OCI-LY7 (cell line): ENCODE measurements around the gene ATP2C2. TPM values are rescaled to one million over a fixed set of nuclear protein-coding genes. Genes with fewer than 3 reads are reported as not detected.

Experiments
- BruUV-seq: library from RNA; stranded (reverse); fragments of 400-500 nt; replicated peaks from 2 replicates; lab custom pipeline; 2021; lab: Mats Ljungman, UMichigan
- CTCF ChIA-PET: fragments of 300-600 bp; sonication (Branson Sonifier 250); formaldehyde crosslinking; loops from one replicate; lab custom pipeline; 2022; ENCODE audit warnings: antibody characterized with exemption; ENCODE audit not compliant: unreplicated experiment; lab: Charles Lee
- POLR2A ChIA-PET: fragments of 300-600 bp; sonication (Branson Sonifier 250); formaldehyde crosslinking; loops from one replicate; lab custom pipeline; 2022; ENCODE audit warnings: antibody characterized with exemption; lab: Charles Lee
- DNase-seq: peaks from one replicate; pipeline ENCODE4 v3.0.0-alpha.2; 2015; ENCODE audit warnings: low spot score
- H2AFZ ChIP-seq: fragments of 200-600 bp; sonication (generic), shearing (Covaris generic); 2 replicates; pipeline ENCODE4 v1.6.1; 2014; ENCODE audit warnings: mild to moderate bottlenecking, antibody characterized with exemption, low read length, moderate library complexity
- H3K27ac ChIP-seq: fragments of 200-600 bp; sonication (generic); 2 replicates; pipeline ENCODE4 v1.5.1; 2014; ENCODE audit warnings: mixed run types, low read depth, mild to moderate bottlenecking, moderate library complexity, low read length, inconsistent platforms; ENCODE audit not compliant: poor library complexity, severe bottlenecking
- H3K36me3 ChIP-seq: fragments of 200-600 bp; sonication (generic); 2 replicates; pipeline ENCODE4 v1.6.1; 2014; ENCODE audit warnings: mild to moderate bottlenecking, antibody characterized with exemption, low read length, moderate library complexity, mixed read lengths; ENCODE audit not compliant: insufficient read depth
- H3K4me1 ChIP-seq: fragments of 200-600 bp; sonication (generic); 2 replicates; pipeline ENCODE4 v1.5.1; 2014; ENCODE audit warnings: mild to moderate bottlenecking, low read length; ENCODE audit not compliant: insufficient read depth, poor library complexity, severe bottlenecking
- H3K4me2 ChIP-seq: fragments of 200-600 bp; sonication (generic); 2 replicates; pipeline ENCODE4 v1.6.1; 2014; ENCODE audit warnings: mild to moderate bottlenecking, low read length
- H3K4me3 ChIP-seq: fragments of 200-600 bp; sonication (generic); 2 replicates; pipeline ENCODE4 v1.5.1; 2014; ENCODE audit warnings: mild to moderate bottlenecking, low read depth, low read length; ENCODE audit not compliant: poor library complexity, severe bottlenecking
- H3K79me2 ChIP-seq: fragments of 200-600 bp; sonication (generic); 2 replicates; pipeline ENCODE4 v1.6.1; 2016; ENCODE audit warnings: low read depth, mild to moderate bottlenecking, low read length, moderate library complexity, mixed read lengths; ENCODE audit not compliant: insufficient read depth
- H3K9me2 ChIP-seq: fragments of 200-600 bp; sonication (generic); 2 replicates; pipeline ENCODE4 v1.6.1; 2016; ENCODE audit warnings: mild to moderate bottlenecking, low read length, mixed read lengths; ENCODE audit not compliant: insufficient read depth
- H3K9me3 ChIP-seq: fragments of 200-600 bp; sonication (generic); 2 replicates; pipeline ENCODE4 v1.6.1; 2014; ENCODE audit warnings: mild to moderate bottlenecking, mixed run types, low read length, mixed read lengths
- H4K20me1 ChIP-seq: fragments of 200-600 bp; sonication (generic); 2 replicates; pipeline ENCODE4 v1.6.1; 2014; ENCODE audit warnings: mild to moderate bottlenecking, antibody characterized with exemption, low read length, moderate library complexity, mixed read lengths; ENCODE audit not compliant: insufficient read depth
- CTCF ChIP-seq: fragments of 200-600 bp; sonication (generic); conservative IDR thresholded peaks from 2 replicates; pipeline ENCODE4 v1.5.1; 2014; ENCODE audit warnings: mild to moderate bottlenecking, antibody characterized with exemption, low read length, moderate library complexity, mixed read lengths
- EZH2phosphoT487 ChIP-seq: fragments of 200-600 bp; sonication (generic); IDR thresholded peaks from 2 replicates; pipeline ENCODE4 v1.6.1; 2018; ENCODE audit warnings: low read depth, borderline replicate concordance, mild to moderate bottlenecking, mixed run types, antibody characterized with exemption, low read length, moderate library complexity, mixed read lengths
- intact Hi-C: fragments of 100-400 bp; cut with micrococcal nuclease; formaldehyde crosslinking; loops from one replicate; pipeline ENCODE4 v1.10.0; 2022; ENCODE audit not compliant: unreplicated experiment
- total RNA-seq, 2 experiments: library from RNA; depleted of rRNA in 1 of 2; stranded (reverse); fragments of >200 nt in 1 of 2; shearing (Covaris generic) in 1 of 2; gene quantifications; 2 replicates each; pipeline ENCODE4 v1.2.3, GENCODE V29; 2014 to 2022

The ATP2C2 gene
- total RNA-seq, 2 experiments from 2014 or later = 0.66 TPM; not detected in 1

GRCh38 chr16:84367750-84368307, 509 bp upstream of the ATP2C2 start:
- Histone ChIP-seq H4K20me1 (no peaks in the 10 kb centered on the region), H3K36me3 (no peaks in the 10 kb centered on the region), H3K4me1 (peaks cover 4% of the 10 kb centered on the region), H3K4me2 (no peak overlapping the region), H3K27ac (no peak overlapping the region), H3K79me2 (no peaks in the 10 kb centered on the region), H3K4me3 (no peak overlapping the region), H3K9me2 (no peaks in the 10 kb centered on the region), H3K9me3 (no peaks in the 10 kb centered on the region), H2AFZ (no peak overlapping the region)
- ChIA-PET POLR2A (no interaction called here), CTCF (no interaction called here)
- TF ChIP-seq EZH2phosphoT487 (no peak), CTCF (no peak)
- BruUV-seq = no TSS peak
- no peak for DNase-seq
- intact Hi-C loops = no loop called here

GRCh38 chr16:84369105-84369504, 767 bp downstream of the ATP2C2 start:
- no peak for TF ChIP-seq CTCF
- TF ChIP-seq EZH2phosphoT487 = no peak
- Histone ChIP-seq H2AFZ (no peak overlapping the region), H3K36me3 (no peaks in the 10 kb centered on the region), H4K20me1 (no peaks in the 10 kb centered on the region), H3K4me3 (no peak overlapping the region), H3K9me3 (no peaks in the 10 kb centered on the region), H3K4me1 (peaks cover 4% of the 10 kb centered on the region), H3K27ac (no peak overlapping the region), H3K4me2 (no peak overlapping the region), H3K79me2 (no peaks in the 10 kb centered on the region), H3K9me2 (no peaks in the 10 kb centered on the region)
- no peak for DNase-seq
- intact Hi-C loops = no loop called here
- BruUV-seq = no TSS peak
- ChIA-PET CTCF (no interaction called here), POLR2A (no interaction called here)

- ChIA-PET CTCF (no interaction called here), POLR2A (no interaction called here)
- no peak for DNase-seq
- no TSS peak for BruUV-seq
- no peak overlapping the region for H3K4me3 ChIP-seq
- H3K4me2 ChIP-seq = no peak overlapping the region
- H3K79me2 ChIP-seq = no peaks in the 10 kb centered on the region
- no peak overlapping the region for H2AFZ ChIP-seq
- no peak overlapping the region for H3K27ac ChIP-seq
- no peaks in the 10 kb centered on the region for H3K9me3 ChIP-seq
- H3K36me3 ChIP-seq = no peaks in the 10 kb centered on the region
- H3K4me1 ChIP-seq = peaks cover 4% of the 10 kb centered on the region
- H4K20me1 ChIP-seq = no peaks in the 10 kb centered on the region
- TF ChIP-seq CTCF (no peak), EZH2phosphoT487 (no peak)
- intact Hi-C loops = no loop called here
- no peaks in the 10 kb centered on the region for H3K9me2 ChIP-seq
Observed at GRCh38 chr16:84369938-84370627, 1.7 kb downstream of the ATP2C2 start.
